ENCODE data around the gene RARA.
"Not testable (repeated sequence)": the region's sequence is repeated elsewhere in the genome, so short reads cannot be mapped to it uniquely, and the experiment has no call there.

The RARA gene

GRCh38 chr17:40361063-40361924 is 52.3 kb downstream of the RARA start:
- DNase-seq: no peak

- no peak for DNase-seq
Observed at GRCh38 chr17:40361925-40362695, 53.1 kb downstream of the RARA start.

GRCh38 chr17:40362696-40363110 is 53.7 kb downstream of the RARA start:
- DNase-seq: peak; percentile 86

GRCh38 chr17:40363111-40363827 is 54.3 kb downstream of the RARA start:
- DNase-seq: peak; percentile 46

- no peak for DNase-seq
Observed at GRCh38 chr17:40364121-40364861, 55.3 kb downstream of the RARA start, which contains the start of gene GJD3. TSS of gene GJD3 (minus strand) at chr17:40364737. CDS start at chr17:40363815, 922 bp downstream.

- DNase-seq: no peak
Observed at GRCh38 chr17:40364906-40365305, 55.9 kb downstream of the RARA start.

- no peak for DNase-seq
Observed at GRCh38 chr17:40366076-40366860, 57.3 kb downstream of the RARA start.

- DNase-seq: no peak
Observed at GRCh38 chr17:40366861-40367518, 58.0 kb downstream of the RARA start.

GRCh38 chr17:40367728-40368127 is 58.7 kb downstream of the RARA start:
- not testable (repeated sequence) for DNase-seq

- DNase-seq: no peak
Observed at GRCh38 chr17:40369923-40370322, 60.9 kb downstream of the RARA start.

- no peak for DNase-seq
Observed at GRCh38 chr17:40371261-40371929, 62.4 kb downstream of the RARA start.

- DNase-seq: no peak
Observed at GRCh38 chr17:40372031-40372430, 63.1 kb downstream of the RARA start.

- not testable (repeated sequence) for DNase-seq
Observed at GRCh38 chr17:40372644-40373043, 63.7 kb downstream of the RARA start.

GRCh38 chr17:40373324-40373723 is 64.3 kb downstream of the RARA start:
- no peak for DNase-seq

GRCh38 chr17:40373999-40374398 is 65.0 kb downstream of the RARA start:
- DNase-seq: no peak

- no peak for DNase-seq
Observed at GRCh38 chr17:40374821-40375498, 66.0 kb downstream of the RARA start.

GRCh38 chr17:40375786-40376185 is 66.8 kb downstream of the RARA start:
- not testable (repeated sequence) for DNase-seq

GRCh38 chr17:40376541-40376940 is 67.6 kb downstream of the RARA start:
- not testable (repeated sequence) for DNase-seq

GRCh38 chr17:40377832-40378231 is 68.9 kb downstream of the RARA start:
- no peak for DNase-seq

GRCh38 chr17:40378966-40379365 is 70.0 kb downstream of the RARA start:
- no peak for DNase-seq
